Activated T-cell treated with anti-CD3 and anti-CD28 coated beads for 4 hours (primary cell): Measurements from ENCODE around the gene MAST4.

ENCODE experiments used
- DNase-seq: peaks from one replicate; pipeline ENCODE4 v3.0.0-alpha.2; 2020

MAST4 gene

DNA sequence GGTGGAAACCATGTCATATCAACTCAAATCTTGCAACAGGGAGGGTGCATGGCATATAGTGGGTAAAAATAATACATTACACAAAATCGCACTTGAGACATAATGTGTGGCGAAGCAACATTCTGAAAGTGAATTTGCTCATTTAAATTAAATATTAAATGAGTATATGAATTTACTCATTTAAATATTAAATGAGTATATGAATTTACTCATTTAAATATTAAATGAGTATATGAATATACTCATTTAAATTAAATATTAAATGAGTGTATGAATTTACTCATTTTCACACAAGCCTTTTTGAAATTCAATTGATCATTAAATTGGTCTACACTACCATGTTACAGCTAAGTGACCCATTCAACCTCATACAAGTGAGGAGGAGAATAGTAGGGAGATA lies 10.5 kb downstream of the MAST4 start:
- DNase-seq: no peak

DNA sequence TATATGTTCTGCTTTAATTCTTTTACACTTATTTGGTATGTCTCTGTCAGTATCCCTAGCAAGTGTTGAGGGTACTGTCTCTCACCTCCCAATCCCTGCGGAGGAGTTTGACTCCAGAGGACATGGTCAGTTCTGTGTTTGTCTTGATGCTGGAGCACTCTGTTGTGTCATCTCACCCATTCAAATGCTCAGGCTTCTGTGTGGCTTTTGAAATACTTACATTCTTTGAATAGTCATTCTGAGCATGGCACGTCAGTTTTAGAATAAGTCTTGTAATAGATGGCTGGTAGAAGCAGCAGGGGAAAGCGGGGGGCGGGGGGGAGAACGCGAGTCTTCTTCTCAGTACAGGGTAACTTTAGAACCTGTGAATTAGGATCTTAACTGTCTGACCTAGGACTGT lies 12.3 kb downstream of the MAST4 start:
- no peak for DNase-seq

- DNase-seq: no peak
Measured at GRCh38 chr5:66609615-66610014, 13.4 kb downstream of the MAST4 start.

DNA sequence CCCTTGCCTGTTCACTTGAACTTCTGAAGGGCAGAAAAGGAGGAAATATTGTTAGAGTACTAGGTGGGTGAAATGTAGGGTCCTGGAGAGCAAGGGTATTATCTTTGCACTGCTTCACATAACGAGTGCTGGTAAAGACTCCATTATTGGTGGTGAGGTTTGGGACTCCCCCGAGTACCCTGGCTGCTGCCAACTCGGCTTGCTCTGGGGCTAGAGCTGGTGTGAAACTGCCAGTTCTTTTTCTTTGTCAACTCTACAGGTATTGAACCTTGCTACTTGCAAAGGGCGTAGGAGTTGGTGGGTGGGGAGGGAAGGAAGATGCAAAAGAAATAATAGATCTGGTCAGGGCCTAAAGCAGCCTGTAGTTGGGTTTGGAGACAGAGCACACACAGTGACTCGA lies 16.0 kb downstream of the MAST4 start:
- DNase-seq: no peak

- DNase-seq: no peak
Measured at GRCh38 chr5:66615136-66615535, 18.9 kb downstream of the MAST4 start.

GRCh38 chr5:66615894-66616293 lies 19.7 kb downstream of the MAST4 start:
- DNase-seq: no peak

DNA sequence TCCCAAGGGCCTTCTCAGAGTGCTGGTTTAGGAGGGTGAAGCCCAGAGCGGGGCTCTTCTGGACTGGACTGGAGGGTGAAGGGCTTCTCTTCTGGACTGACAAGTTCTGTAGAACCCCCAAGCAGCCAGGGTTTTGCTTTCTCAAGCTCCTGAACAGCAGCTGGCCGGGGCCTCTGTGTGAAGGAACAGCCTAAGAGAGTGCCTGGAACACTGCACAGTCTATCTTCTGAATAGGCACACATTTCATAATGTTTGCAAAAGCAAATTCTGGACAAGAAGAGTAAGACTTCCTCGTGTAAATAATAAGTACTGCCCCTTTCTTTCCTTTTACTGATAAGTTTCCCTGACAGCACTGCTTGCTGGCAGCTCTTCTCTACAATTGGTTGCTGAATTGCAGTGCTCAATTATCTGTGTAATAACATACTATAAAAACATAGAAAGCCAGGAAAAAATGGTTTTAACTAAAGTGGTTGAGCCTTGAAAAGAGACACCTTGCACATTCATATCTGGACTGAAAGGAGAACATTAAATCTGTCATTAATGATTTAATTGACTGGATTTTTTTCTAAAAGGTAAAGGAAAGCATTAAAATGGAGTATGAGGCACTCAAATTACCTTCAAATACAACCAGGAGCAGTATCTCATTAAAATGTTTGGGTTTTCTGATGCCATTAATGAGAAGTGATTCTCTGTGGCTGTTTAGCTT lies 20.5 kb downstream of the MAST4 start:
- DNase-seq: no peak

DNA sequence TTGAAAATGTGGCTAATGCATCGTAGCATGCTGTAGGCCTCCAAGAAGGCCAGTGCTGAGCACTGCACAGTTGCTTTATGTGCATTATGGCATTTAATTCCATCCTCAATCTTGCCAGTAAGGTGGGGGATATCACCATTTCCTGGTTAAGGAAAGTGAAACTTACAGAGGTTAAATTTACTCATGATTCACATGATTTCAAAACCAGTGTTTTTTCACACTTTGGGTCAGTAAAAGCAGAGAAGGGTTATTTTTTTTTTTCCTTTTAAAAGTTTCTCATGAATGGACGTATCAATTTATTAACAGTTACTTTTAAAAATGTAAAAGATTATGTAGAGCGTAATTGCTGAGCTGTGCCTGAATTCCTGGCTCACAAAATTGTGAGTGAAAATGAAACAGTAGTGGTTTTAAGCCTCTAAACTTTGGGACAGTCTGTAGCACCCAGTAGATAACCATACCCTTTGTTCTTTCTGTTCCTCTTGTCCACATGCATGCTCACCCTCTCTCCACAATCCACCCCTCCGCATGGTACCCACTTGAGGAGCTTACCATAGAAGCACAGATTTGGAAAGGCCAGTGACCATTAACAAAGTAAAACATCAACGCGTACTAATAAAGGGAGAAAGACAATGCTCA lies 21.2 kb downstream of the MAST4 start:
- no peak for DNase-seq

DNA sequence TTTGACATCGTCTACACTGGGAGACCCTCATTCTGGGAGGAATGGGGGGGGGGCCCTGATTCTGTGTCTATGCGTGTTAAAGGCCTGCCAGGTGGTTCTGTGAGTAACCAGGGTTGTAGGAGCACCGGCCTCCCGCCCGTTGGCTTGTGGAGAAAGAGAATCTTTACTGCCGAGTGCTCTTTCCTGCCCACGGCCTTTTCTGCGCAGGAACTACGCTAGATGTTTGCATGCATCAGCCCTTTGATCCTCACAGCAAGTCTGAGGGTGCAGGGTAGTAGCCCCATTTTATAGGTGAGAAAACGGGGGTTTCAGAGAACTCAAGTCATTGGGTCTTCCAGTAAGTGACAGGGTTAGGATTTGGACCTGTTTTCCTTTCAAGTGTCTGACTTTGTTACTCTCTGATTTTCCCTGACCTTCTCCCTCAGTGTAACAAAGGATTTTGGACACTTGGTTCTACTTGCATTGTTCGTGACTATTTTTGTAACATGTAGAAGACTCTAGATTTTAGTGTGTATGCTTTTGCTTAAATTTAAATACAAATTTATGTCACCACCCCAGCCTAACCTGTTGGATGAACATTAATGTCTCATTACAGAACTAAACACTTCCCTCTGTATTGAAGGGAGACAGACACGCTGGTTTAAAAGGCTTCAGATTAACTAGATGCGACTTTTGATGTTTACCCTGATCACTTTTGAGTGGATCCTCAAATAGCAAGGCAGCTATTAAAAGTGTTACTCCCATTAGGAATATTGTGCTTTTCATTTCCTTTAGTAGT lies 22.0 kb downstream of the MAST4 start:
- DNase-seq: no peak

GRCh38 chr5:66620711-66621110 lies 24.5 kb downstream of the MAST4 start:
- no peak for DNase-seq

GRCh38 chr5:66621146-66621545 lies 25.0 kb downstream of the MAST4 start:
- no peak for DNase-seq

GRCh38 chr5:66621736-66622135 lies 25.5 kb downstream of the MAST4 start:
- no peak for DNase-seq

DNA sequence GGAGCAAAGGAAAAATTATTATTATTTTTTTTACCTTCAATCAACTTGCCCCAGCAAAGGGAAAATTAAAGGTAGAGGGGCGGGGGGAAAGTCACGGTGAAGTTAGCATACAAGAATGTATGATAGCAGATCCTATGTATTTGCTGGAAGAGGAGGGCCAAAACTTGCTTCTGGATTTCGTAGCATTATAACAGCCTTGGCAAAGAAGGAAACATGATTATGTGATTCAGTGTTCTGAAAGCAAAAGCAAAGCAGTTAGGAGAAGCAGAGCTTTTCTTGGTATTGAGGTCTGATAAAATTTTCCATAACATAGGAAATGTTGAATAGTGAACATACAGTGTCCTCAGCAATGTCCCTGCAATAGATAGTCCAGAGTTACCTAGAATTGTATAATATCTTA lies 32.4 kb downstream of the MAST4 start:
- no peak for DNase-seq

DNA sequence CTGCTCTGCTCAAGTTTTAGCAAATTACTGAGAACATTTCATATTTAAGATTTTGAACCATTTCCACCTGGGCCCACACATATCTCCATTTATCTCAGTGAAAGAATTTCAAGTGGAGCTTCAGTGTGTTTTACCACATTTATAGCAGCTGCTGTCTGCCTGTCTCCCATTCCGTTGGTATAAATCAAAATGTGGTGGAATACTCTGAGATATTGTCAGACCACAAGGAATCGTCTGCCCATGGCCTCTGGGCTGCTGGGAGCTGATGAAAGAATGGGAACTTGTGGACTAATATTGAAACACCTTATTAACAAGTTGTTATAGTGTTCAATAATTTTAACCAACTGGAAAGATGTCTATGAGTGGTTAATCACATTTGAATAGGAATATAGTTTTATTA lies 33.3 kb downstream of the MAST4 start:
- no peak for DNase-seq

- DNase-seq: no peak
Measured at GRCh38 chr5:66633754-66634153, 37.6 kb downstream of the MAST4 start.

DNA sequence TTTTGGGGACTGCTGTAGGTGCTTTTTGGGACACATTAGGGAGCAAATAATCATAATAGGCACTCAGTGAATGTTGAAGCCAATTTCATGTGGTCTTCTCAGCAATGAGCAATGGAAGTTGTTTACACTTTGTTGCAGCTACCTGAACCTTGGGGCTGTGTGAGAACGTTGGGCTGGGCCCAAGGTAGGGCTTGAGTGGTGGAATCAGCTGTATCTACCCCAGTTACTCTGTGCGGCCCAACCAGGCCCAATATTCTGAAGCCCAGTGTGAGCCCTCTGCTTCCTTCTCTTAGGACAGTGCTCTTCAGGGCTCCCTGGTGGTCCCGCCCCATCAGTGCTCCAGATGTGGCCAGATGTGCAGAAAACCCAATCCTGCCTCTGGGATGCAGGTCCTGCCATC lies 38.4 kb downstream of the MAST4 start:
- no peak for DNase-seq

DNA sequence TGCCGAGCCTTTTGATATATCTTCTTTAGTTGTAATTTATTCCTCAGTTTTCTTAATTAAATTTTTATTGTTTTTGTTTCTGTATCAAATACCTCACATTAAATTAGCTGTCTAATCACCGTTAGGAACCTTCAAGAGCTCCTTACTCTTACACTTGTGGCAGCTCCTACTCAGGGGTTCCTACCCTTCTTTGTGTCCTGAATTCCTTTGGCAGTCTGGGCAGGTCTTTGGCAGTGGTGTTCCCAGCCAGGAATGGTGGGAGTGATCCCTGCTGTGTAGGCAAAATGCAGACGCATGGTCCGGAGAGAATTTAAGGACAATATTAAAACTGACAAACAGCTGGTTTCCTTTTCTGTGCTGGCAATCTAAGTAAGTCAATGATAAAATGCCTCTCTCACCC lies 41.8 kb downstream of the MAST4 start:
- DNase-seq: no peak

- DNase-seq: no peak
Measured at GRCh38 chr5:66639037-66639436, 42.8 kb downstream of the MAST4 start.

DNA sequence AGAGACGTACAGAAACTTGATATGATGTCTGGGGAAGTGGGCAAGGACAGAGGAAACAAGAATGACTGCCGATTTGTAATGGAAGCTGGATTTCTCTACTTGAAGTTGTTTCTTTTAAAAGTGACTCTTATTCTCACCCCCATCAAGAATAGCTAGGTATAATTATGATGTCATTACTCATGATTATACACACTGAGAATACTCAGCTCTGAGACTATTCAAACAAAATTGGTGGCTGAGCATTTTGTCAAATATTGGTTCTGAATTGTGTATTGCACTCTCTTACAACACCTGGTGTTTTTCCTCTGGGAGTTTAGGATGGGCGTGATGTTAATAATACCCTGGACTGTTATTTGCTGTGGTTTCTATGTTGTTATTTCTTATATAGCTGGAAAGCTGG lies 46.3 kb downstream of the MAST4 start:
- DNase-seq: no peak

GRCh38 chr5:66643387-66643786 lies 47.2 kb downstream of the MAST4 start:
- DNase-seq: no peak

DNA sequence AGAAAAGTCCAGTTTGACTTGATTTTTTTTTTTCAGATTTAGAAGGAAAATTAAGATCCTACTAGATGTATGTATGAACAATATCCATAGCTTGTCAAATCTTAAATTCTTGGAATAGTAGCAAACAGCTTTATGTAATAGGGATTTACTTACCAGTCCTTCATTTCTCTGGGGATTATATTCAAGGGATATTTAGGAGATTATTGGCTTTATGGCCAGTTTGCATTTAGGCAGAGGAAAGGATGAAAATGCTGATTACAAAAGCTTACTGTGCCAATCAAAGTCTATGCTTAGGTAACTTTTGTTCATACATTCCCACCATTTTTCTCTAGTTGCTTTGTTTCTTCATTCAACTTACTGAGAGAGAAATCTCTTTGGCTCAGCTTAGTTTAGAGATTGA lies 47.9 kb downstream of the MAST4 start:
- DNase-seq: no peak

GRCh38 chr5:66645039-66645438 lies 48.8 kb downstream of the MAST4 start:
- no peak for DNase-seq

- no peak for DNase-seq
Measured at GRCh38 chr5:66646570-66646969, 50.4 kb downstream of the MAST4 start.

GRCh38 chr5:66647146-66647856 lies 51.1 kb downstream of the MAST4 start:
- no peak for DNase-seq
